Esophagus (tissue), 2 donors: ENCODE measurements around the gene OOSP3. TPM values are rescaled to one million over a fixed set of nuclear protein-coding genes. Genes with fewer than 3 reads are reported as not detected.
"Not testable (repeated sequence)": the region's sequence is repeated elsewhere in the genome, so short reads cannot be mapped to it uniquely, and the experiment has no call there.

ENCODE experiments used
- H3K27ac ChIP-seq, 2 donors: one replicate each; pipeline ENCODE4 v1.5.1; 2013; ENCODE audit warnings: low read depth in 2 of 2, mild to moderate bottlenecking in 2 of 2, inconsistent platforms in 1 of 2, low read length in 1 of 2, moderate library complexity in 1 of 2
- H3K27me3 ChIP-seq, 2 donors: one replicate each; pipeline ENCODE4 v1.6.1; 2013; ENCODE audit warnings: low read length in 2 of 2, control low read depth in 1 of 2, mild to moderate bottlenecking in 1 of 2; ENCODE audit not compliant: insufficient read depth in 2 of 2, control insufficient read depth in 1 of 2
- H3K36me3 ChIP-seq, 2 donors: one replicate each; pipeline ENCODE4 v1.6.1; 2013; ENCODE audit warnings: low read length in 1 of 2; ENCODE audit not compliant: control insufficient read depth in 2 of 2, insufficient read depth in 2 of 2
- H3K4me1 ChIP-seq, 2 donors: one replicate each; pipeline ENCODE4 v1.6.1; 2013; ENCODE audit warnings: low read length in 1 of 2; ENCODE audit not compliant: control insufficient read depth in 2 of 2, insufficient read depth in 2 of 2
- H3K4me3 ChIP-seq, 2 donors: one replicate each; pipeline ENCODE4 v1.5.1; 2013; ENCODE audit warnings: low read length in 2 of 2, mild to moderate bottlenecking in 2 of 2, low read depth in 1 of 2, moderate library complexity in 1 of 2
- H3K9me3 ChIP-seq, 2 donors: one replicate each; pipeline ENCODE4 v1.6.1; 2013; ENCODE audit warnings: mild to moderate bottlenecking in 2 of 2, low read depth in 1 of 2, low read length in 1 of 2, moderate library complexity in 1 of 2; ENCODE audit not compliant: control insufficient read depth in 2 of 2, insufficient read depth in 1 of 2
- WGBS, 2 donors: extraction: QIAGEN DNeasy Blood & Tissue Kit; methylation state at CpG; one replicate each; pipeline ENCODE4 v1.1.7; 2013; 5-methylcytosine and 5-hydroxymethylcytosine counted together
- polyA plus RNA-seq, 2 donors: library from polyadenylated mRNA; stranded (reverse); fragments of 200-250 nt; gene quantifications; one replicate each; pipeline ENCODE4 v1.2.3, GENCODE V29; 2013
- donor health status: healthy with polysubstance abuse.
- donor health status: Bipolar disorder and iron deficiency.

The OOSP3 gene
- polyA plus RNA-seq, 2 donors = not detected

- no peaks in the 10 kb centered on the region for H3K27me3 ChIP-seq
- 78 to 91% methylated on average over 2 of the region's 2 CpGs for WGBS, 2 donors
- H3K4me1 ChIP-seq = no peaks in the 10 kb centered on the region
- H3K36me3 ChIP-seq = no peaks in the 10 kb centered on the region
- no peak overlapping the region for H3K27ac ChIP-seq
- H3K4me3 ChIP-seq = no peak overlapping the region
- H3K9me3 ChIP-seq = no peaks in the 10 kb centered on the region
Measured at GRCh38 chr11:59867946-59868345, 10.6 kb upstream of the OOSP3 start.

GRCh38 chr11:59872076-59872475 lies 6.5 kb upstream of the OOSP3 start:
- no peak overlapping the region for H3K27ac ChIP-seq
- no peaks in the 10 kb centered on the region for H3K27me3 ChIP-seq
- no peak overlapping the region for H3K4me3 ChIP-seq
- H3K36me3 ChIP-seq = no peaks in the 10 kb centered on the region
- no peaks in the 10 kb centered on the region for H3K9me3 ChIP-seq
- H3K4me1 ChIP-seq = no peaks in the 10 kb centered on the region

GRCh38 chr11:59875856-59876519 lies 2.6 kb upstream of the OOSP3 start:
- Histone ChIP-seq H3K9me3 (peaks cover 0 to 2% of the 10 kb centered on the region in 2 donors), H3K36me3 (no peaks in the 10 kb centered on the region), H3K4me1 (no peaks in the 10 kb centered on the region), H3K27ac (no peak overlapping the region), H3K27me3 (no peaks in the 10 kb centered on the region), H3K4me3 (no peak overlapping the region)
- WGBS, 2 donors = 34 to 48% methylated on average over 9 of the region's 9 CpGs

GRCh38 chr11:59877325-59877724 lies 1.3 kb upstream of the OOSP3 start:
- Histone ChIP-seq H3K36me3 (no peaks in the 10 kb centered on the region), H3K4me1 (no peaks in the 10 kb centered on the region), H3K27me3 (no peaks in the 10 kb centered on the region), H3K4me3 (no peak overlapping the region), H3K9me3 (peaks cover 0 to 2% of the 10 kb centered on the region in 2 donors), H3K27ac (no peak overlapping the region)

GRCh38 chr11:59877784-59878183 lies 798 bp upstream of the OOSP3 start:
- Histone ChIP-seq H3K36me3 (no peaks in the 10 kb centered on the region), H3K9me3 (peaks cover 0 to 2% of the 10 kb centered on the region in 2 donors), H3K4me1 (no peaks in the 10 kb centered on the region), H3K27ac (no peak overlapping the region), H3K27me3 (no peaks in the 10 kb centered on the region), H3K4me3 (no peak overlapping the region)

- Histone ChIP-seq H3K36me3 (no peaks in the 10 kb centered on the region), H3K4me1 (no peaks in the 10 kb centered on the region), H3K9me3 (peaks cover 0 to 2% of the 10 kb centered on the region in 2 donors), H3K27ac (no peak overlapping the region), H3K4me3 (no peak overlapping the region), H3K27me3 (no peaks in the 10 kb centered on the region)
- 55 to 65% methylated on average over 1 of the region's 1 CpG for WGBS, 2 donors
Measured at GRCh38 chr11:59879567-59879966, 985 bp downstream of the OOSP3 start.

GRCh38 chr11:59883597-59883996 lies 5.0 kb downstream of the OOSP3 start:
- Histone ChIP-seq H3K36me3 (no peaks in the 10 kb centered on the region), H3K4me1 (no peaks in the 10 kb centered on the region), H3K27me3 (no peaks in the 10 kb centered on the region), H3K9me3 (peaks cover 0 to 2% of the 10 kb centered on the region in 2 donors), H3K27ac (no peak overlapping the region), H3K4me3 (no peak overlapping the region)
- WGBS, 2 donors = 84 to 89% methylated on average over 1 of the region's 1 CpG

GRCh38 chr11:59887156-59887555 lies 8.6 kb downstream of the OOSP3 start:
- H3K9me3 ChIP-seq, H3K4me1 ChIP-seq, H3K27me3 ChIP-seq, H3K36me3 ChIP-seq, H3K4me3 ChIP-seq, H3K27ac ChIP-seq: not testable (repeated sequence)

- no peaks in the 10 kb centered on the region for H3K4me1 ChIP-seq
- 42 to 63% methylated on average over 4 of the region's 4 CpGs for WGBS, 2 donors
- no peak overlapping the region for H3K4me3 ChIP-seq
- H3K27me3 ChIP-seq = no peaks in the 10 kb centered on the region
- H3K9me3 ChIP-seq = peaks cover 6% of the 10 kb centered on the region in 2 donors
- H3K27ac ChIP-seq = no peak overlapping the region
- no peaks in the 10 kb centered on the region for H3K36me3 ChIP-seq
Measured at GRCh38 chr11:59891781-59892181, 13.2 kb downstream of the OOSP3 start.

GRCh38 chr11:59894616-59895015 lies 16.0 kb downstream of the OOSP3 start:
- Histone ChIP-seq H3K4me1 (no peaks in the 10 kb centered on the region), H3K36me3 (no peaks in the 10 kb centered on the region), H3K27me3 (no peaks in the 10 kb centered on the region), H3K27ac (no peak overlapping the region), H3K4me3 (no peak overlapping the region), H3K9me3 (peaks cover 6% of the 10 kb centered on the region in 2 donors)
- 50 to 72% methylated on average over 1 of the region's 1 CpG for WGBS, 2 donors
